T-helper 2 cell treated with Interferon-gamma antibody and Interleukin-4, amounts not matched to agents 5 μg/mL and 100 μg/mL, for 36 hours (primary cell): ENCODE measurements around the gene HLA-DMB.

Experiments used
- DNase-seq: peaks from one replicate; pipeline ENCODE4 v3.0.0; 2021; ENCODE audit warnings: low spot score
- H3K27ac Mint-ChIP-seq: one replicate; pipeline ENCODE4 v1.8.0; 2021; ENCODE audit warnings: mild to moderate bottlenecking, mixed read lengths
- H3K27me3 Mint-ChIP-seq: one replicate; pipeline ENCODE4 v1.8.0; 2021; ENCODE audit warnings: low read depth, mixed read lengths
- H3K36me3 Mint-ChIP-seq: one replicate; pipeline ENCODE4 v1.8.0; 2021; ENCODE audit warnings: low read depth, mixed read lengths
- H3K4me1 Mint-ChIP-seq: one replicate; pipeline ENCODE4 v1.8.0; 2021; ENCODE audit warnings: low read depth, mixed read lengths
- H3K4me3 Mint-ChIP-seq: one replicate; pipeline ENCODE4 v1.8.0; 2022; ENCODE audit warnings: mild to moderate bottlenecking, moderate library complexity, mixed read lengths
- H3K9me3 Mint-ChIP-seq: one replicate; pipeline ENCODE4 v1.8.0; 2021; ENCODE audit warnings: mixed read lengths

Gene HLA-DMB

DNA sequence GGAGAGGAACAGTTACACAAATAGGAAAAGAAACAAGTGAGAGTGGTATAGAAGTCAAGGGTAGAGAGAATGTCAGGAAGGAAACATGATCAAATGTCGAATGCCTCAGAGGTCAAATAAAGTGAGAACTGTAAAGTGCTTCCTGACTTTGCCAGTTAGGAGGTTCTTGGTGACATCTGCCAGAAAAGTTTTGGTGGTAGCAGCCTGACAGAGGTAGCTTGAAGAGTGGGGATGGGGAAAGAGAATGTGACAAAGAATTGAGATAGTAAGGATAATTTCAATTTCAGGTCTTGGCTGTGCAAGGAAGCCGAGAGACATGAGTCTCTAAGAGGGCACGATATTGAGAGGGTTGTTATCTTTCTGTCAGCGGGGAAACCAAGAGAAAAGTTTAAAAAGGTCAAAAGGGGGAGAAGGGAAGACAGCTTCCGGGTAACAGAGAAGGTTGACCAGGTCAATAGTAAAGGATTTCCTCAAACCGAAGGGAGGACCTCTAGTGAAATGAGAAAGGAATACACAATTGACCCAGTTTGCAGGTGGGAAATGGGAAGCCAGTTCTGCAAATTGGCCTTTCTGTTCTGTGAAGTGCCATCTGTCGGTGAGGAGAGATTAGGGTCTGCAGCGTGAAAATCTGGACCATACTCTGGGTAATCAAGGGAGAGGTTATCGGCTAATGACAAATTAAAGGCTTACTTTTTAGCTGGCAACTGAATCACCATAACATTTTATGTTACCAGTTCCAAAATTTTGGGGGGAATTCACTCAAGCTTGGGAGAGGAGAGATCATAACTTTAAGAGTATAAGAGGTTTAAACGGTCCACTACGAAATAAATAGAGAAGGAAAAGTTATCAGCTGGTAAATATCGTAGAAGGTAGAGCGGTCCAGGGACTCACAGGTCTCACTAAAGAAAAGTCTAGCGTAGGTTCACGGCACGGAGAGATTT lies 26.6 kb upstream of the HLA-DMB start:
- Mint-ChIP-seq H3K27me3 (no peaks in the 10 kb centered on the region), H3K27ac (peak overlapping the region; percentile 99), H3K4me1 (peaks cover 26% of the 10 kb centered on the region), H3K4me3 (peak overlapping the region; percentile 93), H3K36me3 (peaks cover 27% of the 10 kb centered on the region), H3K9me3 (no peaks in the 10 kb centered on the region)
- DNase-seq = no peak

- Mint-ChIP-seq H3K36me3 (peaks cover 7% of the 10 kb centered on the region), H3K27ac (no peak overlapping the region), H3K9me3 (no peaks in the 10 kb centered on the region), H3K4me1 (peaks cover 33% of the 10 kb centered on the region), H3K4me3 (no peak overlapping the region), H3K27me3 (no peaks in the 10 kb centered on the region)
- DNase-seq = no peak
These were observed 23.9 kb upstream of the HLA-DMB start for GRCh38 chr6:32964776-32965175.

- Mint-ChIP-seq H3K27me3 (no peaks in the 10 kb centered on the region), H3K27ac (no peak overlapping the region), H3K9me3 (no peaks in the 10 kb centered on the region), H3K4me1 (peaks cover 33% of the 10 kb centered on the region), H3K36me3 (peaks cover 6% of the 10 kb centered on the region), H3K4me3 (no peak overlapping the region)
- DNase-seq = no peak
These were observed 23.0 kb upstream of the HLA-DMB start for GRCh38 chr6:32963866-32964265.

DNA sequence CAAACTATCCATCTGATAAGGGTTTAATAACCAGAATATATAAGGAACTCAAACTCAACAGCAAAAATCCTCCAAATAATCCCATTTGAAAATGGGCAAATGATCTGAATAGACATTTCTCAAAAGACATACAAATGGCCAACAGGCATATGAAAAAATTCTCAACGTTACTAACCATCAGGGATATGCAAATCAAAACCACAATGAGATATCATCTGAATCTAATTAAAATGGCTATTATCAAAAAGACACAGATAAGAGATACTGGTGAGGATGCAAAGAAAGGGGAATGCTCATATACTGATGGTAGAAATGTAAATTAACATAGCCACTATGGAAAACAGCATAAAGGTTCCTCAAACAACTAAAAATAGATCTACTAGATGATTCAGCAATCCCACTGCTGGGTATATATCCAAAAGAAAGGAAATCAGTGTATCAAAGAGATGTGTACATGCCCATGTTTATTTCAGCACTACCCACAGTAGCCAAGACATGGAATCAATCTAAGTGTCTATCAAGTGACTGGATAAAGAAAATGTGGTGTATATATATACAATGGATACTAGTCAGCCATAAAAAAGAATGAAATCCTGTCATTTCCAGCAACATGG lies 21.5 kb upstream of the HLA-DMB start:
- H3K27me3 Mint-ChIP-seq = no peaks in the 10 kb centered on the region
- no peak for DNase-seq
- no peak overlapping the region for H3K4me3 Mint-ChIP-seq
- H3K36me3 Mint-ChIP-seq = peaks cover 6% of the 10 kb centered on the region
- peaks cover 34% of the 10 kb centered on the region for H3K4me1 Mint-ChIP-seq
- H3K9me3 Mint-ChIP-seq = no peaks in the 10 kb centered on the region
- H3K27ac Mint-ChIP-seq = no peak overlapping the region

- H3K36me3 Mint-ChIP-seq = peaks cover 5% of the 10 kb centered on the region
- H3K27ac Mint-ChIP-seq = no peak overlapping the region
- no peaks in the 10 kb centered on the region for H3K9me3 Mint-ChIP-seq
- H3K27me3 Mint-ChIP-seq = no peaks in the 10 kb centered on the region
- DNase-seq = no peak
- peaks cover 23% of the 10 kb centered on the region for H3K4me1 Mint-ChIP-seq
- no peak overlapping the region for H3K4me3 Mint-ChIP-seq
These were observed 19.7 kb upstream of the HLA-DMB start for GRCh38 chr6:32960563-32960962.

- Mint-ChIP-seq H3K27ac (no peak overlapping the region), H3K27me3 (no peaks in the 10 kb centered on the region)
These were observed 15.3 kb upstream of the HLA-DMB start for GRCh38 chr6:32956176-32956575.

GRCh38 chr6:32954986-32955802 lies 14.4 kb upstream of the HLA-DMB start:
- Mint-ChIP-seq H3K9me3 (no peaks in the 10 kb centered on the region), H3K36me3 (peaks cover 3% of the 10 kb centered on the region), H3K27ac (no peak overlapping the region), H3K27me3 (no peaks in the 10 kb centered on the region), H3K4me1 (peaks cover 40% of the 10 kb centered on the region), H3K4me3 (no peak overlapping the region)
- no peak for DNase-seq

More at GRCh38 chr6:32956176-32956575, 15.3 kb upstream of the HLA-DMB start:
- Mint-ChIP-seq H3K36me3 (peaks cover 3% of the 10 kb centered on the region), H3K4me3 (no peak overlapping the region), H3K9me3 (no peaks in the 10 kb centered on the region), H3K4me1 (peaks cover 37% of the 10 kb centered on the region)
- DNase-seq = no peak

- no peak for DNase-seq
- Mint-ChIP-seq H3K27ac (no peak overlapping the region), H3K27me3 (no peaks in the 10 kb centered on the region), H3K36me3 (peaks cover 6% of the 10 kb centered on the region), H3K4me3 (no peak overlapping the region), H3K4me1 (peaks cover 48% of the 10 kb centered on the region), H3K9me3 (no peaks in the 10 kb centered on the region)
These were observed 13.4 kb upstream of the HLA-DMB start for GRCh38 chr6:32954267-32954666.

DNA sequence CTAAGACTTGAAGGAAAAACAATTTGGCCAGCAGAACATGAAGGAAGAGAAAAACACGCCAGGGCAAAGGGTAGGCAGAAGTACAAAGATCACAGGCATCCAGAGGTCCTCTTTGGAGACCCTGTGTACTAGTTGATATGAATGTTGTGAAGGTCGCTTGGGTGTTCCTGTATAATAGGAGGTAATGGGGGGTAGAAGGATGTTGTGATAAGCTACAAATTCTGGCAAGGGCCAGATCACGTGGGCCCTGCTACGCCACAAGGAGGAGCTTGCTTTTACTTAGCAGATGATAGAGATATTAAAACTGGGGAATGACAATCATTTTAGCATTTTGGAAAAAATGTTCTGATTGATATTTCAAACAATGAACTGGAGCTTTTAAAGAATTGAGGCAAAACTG lies 12.9 kb upstream of the HLA-DMB start:
- no peak for DNase-seq
- H3K9me3 Mint-ChIP-seq = no peaks in the 10 kb centered on the region
- no peaks in the 10 kb centered on the region for H3K27me3 Mint-ChIP-seq
- peaks cover 50% of the 10 kb centered on the region for H3K4me1 Mint-ChIP-seq
- peak overlapping the region; percentile 82 for H3K27ac Mint-ChIP-seq
- H3K36me3 Mint-ChIP-seq = peaks cover 7% of the 10 kb centered on the region
- no peak overlapping the region for H3K4me3 Mint-ChIP-seq

GRCh38 chr6:32952817-32953739 lies 12.2 kb upstream of the HLA-DMB start, which contains the start of gene HLA-DMA:
Gene HLA-DMA, minus strand, starts transcription at chr6:32953097. Its CDS starts 61 bp downstream, at chr6:32953036.
- Mint-ChIP-seq H3K27me3 (no peaks in the 10 kb centered on the region), H3K27ac (peak within 1 kb of the TSS; percentile 82), H3K9me3 (no peaks in the 10 kb centered on the region), H3K36me3 (peaks cover 7% of the 10 kb centered on the region), H3K4me1 (peaks cover 49% of the 10 kb centered on the region), H3K4me3 (peak within 1 kb of the TSS; percentile 87)
- DNase-seq = peak; percentile 76

DNA sequence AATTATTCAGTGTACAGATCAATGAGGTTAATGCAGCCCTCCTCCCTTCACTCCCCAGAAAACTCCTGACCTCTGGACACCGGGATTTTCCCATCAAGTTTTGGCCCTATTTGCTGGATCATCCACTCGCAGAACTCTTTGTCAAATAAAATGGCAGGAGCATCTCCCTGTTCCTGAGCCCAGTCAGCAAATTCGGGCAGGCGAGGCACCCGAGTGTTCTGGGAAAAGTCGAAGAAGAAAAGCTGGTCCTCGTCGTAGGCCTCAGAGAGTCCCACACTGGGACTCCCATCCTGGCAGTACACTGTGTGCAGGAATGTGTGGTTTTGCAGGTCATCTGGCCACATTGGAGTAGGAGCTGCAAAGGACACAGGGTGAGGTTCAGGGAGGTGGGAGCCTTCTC lies 9.6 kb upstream of the HLA-DMB start:
- Mint-ChIP-seq H3K36me3 (peaks cover 12% of the 10 kb centered on the region), H3K9me3 (peaks cover 3% of the 10 kb centered on the region), H3K4me1 (peaks cover 51% of the 10 kb centered on the region), H3K4me3 (no peak overlapping the region), H3K27me3 (no peaks in the 10 kb centered on the region), H3K27ac (no peak overlapping the region)
- no peak for DNase-seq

- H3K36me3 Mint-ChIP-seq = peaks cover 14% of the 10 kb centered on the region
- peaks cover 51% of the 10 kb centered on the region for H3K4me1 Mint-ChIP-seq
- peak overlapping the region; percentile 3 for H3K27ac Mint-ChIP-seq
- H3K9me3 Mint-ChIP-seq = peaks cover 5% of the 10 kb centered on the region
- no peak overlapping the region for H3K4me3 Mint-ChIP-seq
- no peak for DNase-seq
- no peaks in the 10 kb centered on the region for H3K27me3 Mint-ChIP-seq
These were observed 9.2 kb upstream of the HLA-DMB start for GRCh38 chr6:32950010-32950409.

GRCh38 chr6:32949113-32949512 lies 8.3 kb upstream of the HLA-DMB start:
- peaks cover 14% of the 10 kb centered on the region for H3K36me3 Mint-ChIP-seq

More at GRCh38 chr6:32949113-32949512, 8.3 kb upstream of the HLA-DMB start:
- no peak overlapping the region for H3K4me3 Mint-ChIP-seq
- peaks cover 53% of the 10 kb centered on the region for H3K4me1 Mint-ChIP-seq
- no peaks in the 10 kb centered on the region for H3K27me3 Mint-ChIP-seq
- no peak overlapping the region for H3K27ac Mint-ChIP-seq
- DNase-seq = no peak
- H3K9me3 Mint-ChIP-seq = peaks cover 5% of the 10 kb centered on the region
